ENCODE measurements around the gene LUC7L. TPM values are rescaled to one million over a fixed set of nuclear protein-coding genes. Genes with fewer than 3 reads are reported as not detected.
"Not testable (repeated sequence)": the region's sequence is repeated elsewhere in the genome, so short reads cannot be mapped to it uniquely, and the experiment has no call there.

LUC7L gene
- polyA plus RNA-seq, 2 of the 4 experiments (the other 2 are of a cell fraction): 51.6 to 67.6 TPM

DNA sequence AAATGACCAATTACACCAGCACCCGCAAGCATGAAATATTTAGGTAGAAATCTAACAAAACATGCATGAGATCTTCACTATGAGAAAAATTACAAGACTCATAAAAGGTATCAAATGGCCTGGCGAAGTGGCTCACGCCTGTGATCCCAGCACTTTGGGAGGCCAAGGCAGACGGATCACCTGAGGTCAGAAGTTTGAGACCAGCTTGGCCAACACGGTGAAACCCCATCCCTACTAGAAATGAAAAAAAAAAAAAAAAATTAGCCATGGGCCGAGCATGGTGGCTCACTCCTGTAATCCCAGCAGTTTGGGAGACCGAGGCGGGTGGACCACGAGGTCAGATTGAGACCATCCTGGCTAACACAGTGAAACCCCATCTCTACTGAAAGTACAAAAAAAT, 25.2 kb downstream of the LUC7L start:
- H3K4me3 ChIP-seq; H3K4me2 ChIP-seq; H3K27ac ChIP-seq; DNase-seq (ENCODE audit: low read depth in 1 of 2, low spot score in 1 of 2); H3K9me3 ChIP-seq; H3K4me1 ChIP-seq; FAIRE-seq; ATAC-seq: not testable (repeated sequence)
- ChIA-PET CTCF (interaction anchor here (1.1 to 1.8 kb wide), 3 partner anchors 10 to 158 kb away, joined by 3 to 7 read pairs (median 5); no protein-coding TSS in a partner anchor), POLR2A (interaction anchor here (0.6 kb wide), 1 partner anchor 10 kb away, joined by 6 read pairs; no protein-coding TSS in a partner anchor)
- 94% methylated on average over 9 of the region's 9 CpGs for WGBS (ENCODE audit: missing lambda C conversion rate)

DNA sequence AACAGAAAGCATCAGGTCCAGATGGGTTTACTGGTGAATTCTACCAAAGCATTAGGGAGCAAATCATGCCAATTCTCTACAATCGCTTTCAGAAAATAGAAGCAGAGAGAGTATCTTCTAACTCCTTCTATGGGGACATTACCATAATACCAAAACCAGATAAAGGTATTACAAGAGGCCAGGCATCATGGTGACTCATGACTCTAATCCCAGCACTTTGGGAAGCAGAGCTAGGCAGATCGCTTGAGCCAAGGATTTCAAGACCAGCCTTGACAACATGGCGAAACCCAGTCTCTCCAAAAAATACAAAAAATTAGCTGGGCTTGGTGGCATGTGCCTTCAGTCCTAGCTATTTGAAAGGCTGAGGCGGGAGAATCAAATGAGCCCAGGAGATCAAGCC, 26.0 kb downstream of the LUC7L start:
- no peak overlapping the region for H3K27ac ChIP-seq
- FAIRE-seq (no peak), ATAC-seq (no peak), DNase-seq (ENCODE audit: low read depth in 1 of 2, low spot score in 1 of 2) (no peak)
- CTCF ChIA-PET: interaction anchor here (1.1 to 1.5 kb wide), 2 partner anchors 107 to 159 kb away, joined by 3 to 5 read pairs; no protein-coding TSS in a partner anchor
- H3K9me3 ChIP-seq: no peaks in the 10 kb centered on the region
- H3K4me2 ChIP-seq: no peak overlapping the region
- WGBS (ENCODE audit: missing lambda C conversion rate): 94% methylated on average over 4 of the region's 4 CpGs
- POLR2A ChIA-PET: no interaction called here
- no peak overlapping the region for H3K4me3 ChIP-seq
- TF ChIP-seq FOSL2 (IDR thresholded peaks at IDR 0.05): no peak
- TF ChIP-seq FOSL2 (CRISPR knock-in tag; IDR thresholded peaks at IDR 0.05): no peak; the same call in 1 of the 2 replicates
- TF ChIP-seq MAFK (IDR thresholded peaks at IDR 0.05; ENCODE audit: partially characterized antibody): no peak
- TF ChIP-seq HOXB5 (CRISPR knock-in tag; IDR thresholded peaks at IDR 0.05): no peak
- no peak for TF ChIP-seq RNF2 (IDR thresholded peaks at IDR 0.05; ENCODE audit: borderline replicate concordance, low read depth)
- TF ChIP-seq SMC3 (IDR thresholded peaks at IDR 0.05): no peak
- TF ChIP-seq NR3C1 (IDR thresholded peaks at IDR 0.05): no peak
- TF ChIP-seq MYC (IDR thresholded peaks at IDR 0.05; ENCODE audit: borderline replicate concordance, low read length): no peak
- TF ChIP-seq ZNF302 (CRISPR knock-in tag; IDR thresholded peaks at IDR 0.05): no peak
- TF ChIP-seq, protein P1, sequence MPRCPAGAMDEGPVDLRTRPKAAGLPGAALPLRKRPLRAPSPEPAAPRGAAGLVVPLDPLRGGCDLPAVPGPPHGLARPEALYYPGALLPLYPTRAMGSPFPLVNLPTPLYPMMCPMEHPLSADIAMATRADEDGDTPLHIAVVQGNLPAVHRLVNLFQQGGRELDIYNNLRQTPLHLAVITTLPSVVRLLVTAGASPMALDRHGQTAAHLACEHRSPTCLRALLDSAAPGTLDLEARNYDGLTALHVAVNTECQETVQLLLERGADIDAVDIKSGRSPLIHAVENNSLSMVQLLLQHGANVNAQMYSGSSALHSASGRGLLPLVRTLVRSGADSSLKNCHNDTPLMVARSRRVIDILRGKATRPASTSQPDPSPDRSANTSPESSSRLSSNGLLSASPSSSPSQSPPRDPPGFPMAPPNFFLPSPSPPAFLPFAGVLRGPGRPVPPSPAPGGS (IDR thresholded peaks at IDR 0.05): no peak
- no peak for TF ChIP-seq MAZ (IDR thresholded peaks at IDR 0.05; ENCODE audit: borderline replicate concordance, low read depth, low read length)
- no peak for TF ChIP-seq ZFP36 (IDR thresholded peaks at IDR 0.05; ENCODE audit: borderline replicate concordance, partially characterized antibody)
- no peak for TF ChIP-seq HDAC2 (IDR thresholded peaks at IDR 0.05)
- TF ChIP-seq RARB (CRISPR knock-in tag; IDR thresholded peaks at IDR 0.05): no peak
- no peak for TF ChIP-seq FOXS1 (CRISPR knock-in tag; IDR thresholded peaks at IDR 0.05)
- TF ChIP-seq, protein P2, sequence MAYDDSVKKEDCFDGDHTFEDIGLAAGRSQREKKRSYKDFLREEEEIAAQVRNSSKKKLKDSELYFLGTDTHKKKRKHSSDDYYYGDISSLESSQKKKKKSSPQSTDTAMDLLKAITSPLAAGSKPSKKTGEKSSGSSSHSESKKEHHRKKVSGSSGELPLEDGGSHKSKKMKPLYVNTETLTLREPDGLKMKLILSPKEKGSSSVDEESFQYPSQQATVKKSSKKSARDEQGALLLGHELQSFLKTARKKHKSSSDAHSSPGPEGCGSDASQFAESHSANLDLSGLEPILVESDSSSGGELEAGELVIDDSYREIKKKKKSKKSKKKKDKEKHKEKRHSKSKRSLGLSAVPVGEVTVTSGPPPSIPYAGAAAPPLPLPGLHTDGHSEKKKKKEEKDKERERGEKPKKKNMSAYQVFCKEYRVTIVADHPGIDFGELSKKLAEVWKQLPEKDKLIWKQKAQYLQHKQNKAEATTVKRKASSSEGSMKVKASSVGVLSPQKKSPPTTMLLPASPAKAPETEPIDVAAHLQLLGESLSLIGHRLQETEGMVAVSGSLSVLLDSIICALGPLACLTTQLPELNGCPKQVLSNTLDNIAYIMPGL (CRISPR knock-in tag; IDR thresholded peaks at IDR 0.05; ENCODE audit: borderline replicate concordance): no peak
- peaks cover 5% of the 10 kb centered on the region; the same call in 1 of the 3 replicates for H3K4me1 ChIP-seq

DNA sequence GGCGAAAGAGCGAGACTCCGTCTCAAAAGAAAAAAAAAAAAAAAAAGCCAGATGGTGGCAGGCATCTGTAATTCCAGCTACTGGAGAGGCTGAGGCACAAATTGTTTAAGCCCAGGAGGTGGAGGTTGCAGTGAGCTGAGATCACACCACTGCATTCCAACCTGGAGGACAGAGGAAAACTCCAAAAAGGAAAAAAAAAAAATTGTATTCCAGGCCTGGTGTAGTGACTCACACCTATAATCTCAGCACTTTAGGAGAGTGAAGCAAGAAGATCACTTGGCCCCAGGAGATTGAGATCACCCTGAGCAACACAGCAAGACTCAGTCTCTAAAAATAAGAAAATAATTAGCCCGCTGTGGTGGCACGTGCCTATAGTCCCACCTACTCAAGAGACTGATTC, 28.9 kb downstream of the LUC7L start:
- Histone ChIP-seq H3K27ac (0 out of 6 replicates have a peak overlapping the region, but pooled peaks of 1 of the 2 experiments have one; percentile 4), H3K4me1 (peaks cover 5% of the 10 kb centered on the region; the same call in 1 of the 3 replicates), H3K4me3 (no peak overlapping the region), H3K9me3 (no peaks in the 10 kb centered on the region), H3K4me2 (no peak overlapping the region)
- no peak for DNase-seq (ENCODE audit: low read depth in 1 of 2, low spot score in 1 of 2)
- TF ChIP-seq TFCP2L1 (CRISPR knock-in tag; IDR thresholded peaks at IDR 0.05) (no peak), JUN (IDR thresholded peaks at IDR 0.05) (no peak), BHLHE40 (IDR thresholded peaks at IDR 0.05; ENCODE audit: low read depth, low read length) (no peak), EHMT2 (IDR thresholded peaks at IDR 0.05; ENCODE audit: low read depth) (no peak), MAZ (IDR thresholded peaks at IDR 0.05; ENCODE audit: borderline replicate concordance, low read depth, low read length) (no peak), CBX8 (IDR thresholded peaks at IDR 0.05) (no peak), FOXS1 (CRISPR knock-in tag; IDR thresholded peaks at IDR 0.05) (no peak), HEYL (CRISPR knock-in tag; IDR thresholded peaks at IDR 0.05) (no peak), CBX2 (IDR thresholded peaks at IDR 0.05; ENCODE audit: borderline replicate concordance, low read depth) (no peak)
- TF ChIP-seq, protein P3, sequence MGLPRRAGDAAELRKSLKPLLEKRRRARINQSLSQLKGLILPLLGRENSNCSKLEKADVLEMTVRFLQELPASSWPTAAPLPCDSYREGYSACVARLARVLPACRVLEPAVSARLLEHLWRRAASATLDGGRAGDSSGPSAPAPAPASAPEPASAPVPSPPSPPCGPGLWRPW (IDR thresholded peaks at IDR 0.05): no peak
- TF ChIP-seq, protein P4, sequence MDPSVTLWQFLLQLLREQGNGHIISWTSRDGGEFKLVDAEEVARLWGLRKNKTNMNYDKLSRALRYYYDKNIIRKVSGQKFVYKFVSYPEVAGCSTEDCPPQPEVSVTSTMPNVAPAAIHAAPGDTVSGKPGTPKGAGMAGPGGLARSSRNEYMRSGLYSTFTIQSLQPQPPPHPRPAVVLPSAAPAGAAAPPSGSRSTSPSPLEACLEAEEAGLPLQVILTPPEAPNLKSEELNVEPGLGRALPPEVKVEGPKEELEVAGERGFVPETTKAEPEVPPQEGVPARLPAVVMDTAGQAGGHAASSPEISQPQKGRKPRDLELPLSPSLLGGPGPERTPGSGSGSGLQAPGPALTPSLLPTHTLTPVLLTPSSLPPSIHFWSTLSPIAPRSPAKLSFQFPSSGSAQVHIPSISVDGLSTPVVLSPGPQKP (IDR thresholded peaks at IDR 0.05; ENCODE audit: low read depth, low read length): no peak
- ChIA-PET CTCF (interaction anchor here (1.1 to 2.3 kb wide), 5 partner anchors 9 to 162 kb away, joined by 3 to 12 read pairs (median 7); partner anchors contain the start of gene HBQ1), POLR2A (interaction anchor here (0.7 kb wide), 1 partner anchor 15 kb away, joined by 8 read pairs; no protein-coding TSS in a partner anchor)
- ATAC-seq: peak; percentile 67 to 73; a peak in 4 of 6 replicates
- FAIRE-seq: no peak
- WGBS (ENCODE audit: missing lambda C conversion rate): 96% methylated on average over 5 of the region's 5 CpGs
